HG03095 (cell line): ENCODE data around the gene APOBEC3C.
"Not testable (repeated sequence)": the region's sequence is repeated elsewhere in the genome, so short reads cannot be mapped to it uniquely, and the experiment has no call there.

ENCODE experiments used
- ATAC-seq: cut with Tn5 transposase; IDR thresholded peaks from one replicate; pipeline ENCODE4 v1.9.1; 2021; ENCODE audit warnings: moderate library complexity; ENCODE audit not compliant: unreplicated experiment

The APOBEC3C gene

DNA sequence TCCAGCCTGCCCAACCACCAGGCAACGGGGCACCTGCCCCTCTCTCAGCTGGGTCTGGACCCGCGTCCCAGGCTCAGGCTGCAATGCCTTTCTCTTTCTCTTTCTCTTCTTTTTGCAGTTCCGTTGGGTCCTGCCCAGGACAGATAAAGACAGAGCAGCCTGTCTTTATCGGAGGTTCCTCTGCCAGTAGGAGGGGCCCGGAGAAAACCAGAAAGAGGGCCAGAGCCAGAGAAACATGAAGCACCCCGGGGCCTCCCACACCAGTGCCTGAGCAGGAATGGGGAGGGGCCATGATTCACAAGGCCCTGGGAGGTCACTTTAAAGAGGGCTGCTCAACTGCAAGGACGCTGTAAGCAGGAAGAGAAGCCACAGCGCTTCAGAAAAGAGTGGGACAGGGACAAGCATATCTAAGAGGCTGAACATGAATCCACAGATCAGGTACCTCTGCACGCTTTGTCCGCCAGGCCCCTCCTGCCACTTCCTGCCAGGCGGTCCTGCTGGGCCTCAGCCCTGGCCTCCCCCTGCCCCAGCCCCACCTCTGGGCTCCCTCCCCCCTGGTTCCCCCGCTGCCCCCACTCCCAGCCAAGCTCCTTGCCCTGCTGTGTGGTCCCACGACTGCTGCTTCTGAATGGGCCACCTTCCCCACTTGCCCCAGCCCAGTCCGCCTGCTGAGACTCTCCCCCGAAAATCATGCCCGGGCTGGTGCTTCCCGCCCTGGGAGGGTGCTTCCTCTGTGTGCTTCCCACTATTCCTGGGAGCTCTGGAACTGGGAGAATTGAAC, at the start of gene APOBEC3C:
TSS of gene APOBEC3C (plus strand) at position 316 of the 781 bp plus-strand sequence. CDS start at position 422, 106 bp downstream.
- ATAC-seq = no peak

DNA sequence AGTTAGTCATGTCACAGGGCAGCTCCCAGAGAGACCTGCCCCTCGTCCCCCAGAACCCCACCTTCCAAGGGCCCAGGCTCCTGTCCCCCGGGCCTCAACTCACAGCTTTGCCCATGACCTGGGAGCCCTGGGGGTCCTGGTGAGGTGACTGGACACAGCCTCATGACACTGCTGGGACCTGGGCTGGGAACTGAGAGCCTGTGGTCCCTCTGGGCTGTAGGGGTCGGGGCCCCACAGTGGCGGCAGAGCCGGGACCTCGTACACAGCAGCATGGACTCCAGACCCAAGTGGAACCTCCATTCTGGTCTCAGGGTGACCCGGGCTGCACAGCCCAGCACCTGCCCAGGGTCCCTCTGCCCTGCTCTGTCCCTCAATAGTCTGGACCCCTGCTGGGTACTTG, 49.8 kb upstream of the APOBEC3C start:
- no peak for ATAC-seq

DNA sequence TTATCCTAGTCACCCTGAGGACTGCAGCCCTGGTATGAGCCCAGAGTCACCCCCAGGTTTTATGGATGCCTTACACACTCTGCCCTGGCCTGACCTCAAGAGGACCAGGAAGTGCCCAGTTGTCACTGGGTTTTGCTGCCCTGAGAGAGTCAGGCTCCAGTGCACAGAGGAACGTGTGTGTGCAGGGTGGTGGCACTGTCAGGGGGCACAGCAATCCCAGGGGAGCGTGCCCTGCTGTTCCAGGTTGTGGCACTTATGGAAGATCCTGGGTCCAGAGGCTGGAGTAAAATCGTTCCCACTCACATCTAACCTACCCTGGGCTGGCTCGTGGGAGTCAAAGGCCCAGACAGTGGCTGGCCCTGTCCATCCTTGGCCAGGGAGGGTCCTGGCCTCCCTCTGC, 49.1 kb upstream of the APOBEC3C start:
- no peak for ATAC-seq

DNA sequence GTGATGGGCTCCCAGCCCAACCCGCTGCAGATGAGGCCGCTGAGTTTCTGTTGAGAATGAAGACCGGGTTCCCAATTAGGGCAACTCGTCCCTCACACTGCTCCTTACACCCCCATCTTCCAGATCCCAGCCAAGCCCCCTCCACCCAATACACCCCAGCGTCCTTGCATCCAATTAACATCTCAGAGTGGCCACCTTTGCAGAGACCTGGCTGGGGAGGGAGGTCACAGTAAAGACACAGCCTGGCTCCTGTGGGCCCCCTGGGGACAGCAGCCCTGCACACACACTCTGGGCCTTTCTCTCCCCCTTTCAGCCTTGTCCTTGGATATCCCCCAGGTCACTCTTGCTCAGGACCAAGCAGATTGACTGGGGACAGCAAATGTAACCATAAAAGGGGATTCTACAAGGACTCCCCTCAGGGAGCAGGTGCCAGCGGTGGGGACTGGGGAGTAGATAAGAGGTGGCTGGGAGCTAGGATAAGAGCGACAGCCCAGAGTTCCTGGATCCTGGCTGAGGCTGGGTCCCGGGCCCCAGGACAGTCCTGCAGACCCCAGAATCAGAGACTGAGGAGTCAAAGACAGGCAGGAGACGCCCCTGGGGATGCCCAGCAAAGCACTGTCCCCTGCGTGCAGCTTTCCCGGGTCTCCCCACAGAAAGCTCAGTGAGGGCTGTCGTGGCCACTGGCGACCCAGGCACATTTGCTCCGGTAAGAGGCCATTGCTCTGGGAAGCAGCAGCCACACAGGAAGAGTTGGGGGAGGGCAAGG, 48.3 kb upstream of the APOBEC3C start:
- ATAC-seq = no peak

DNA sequence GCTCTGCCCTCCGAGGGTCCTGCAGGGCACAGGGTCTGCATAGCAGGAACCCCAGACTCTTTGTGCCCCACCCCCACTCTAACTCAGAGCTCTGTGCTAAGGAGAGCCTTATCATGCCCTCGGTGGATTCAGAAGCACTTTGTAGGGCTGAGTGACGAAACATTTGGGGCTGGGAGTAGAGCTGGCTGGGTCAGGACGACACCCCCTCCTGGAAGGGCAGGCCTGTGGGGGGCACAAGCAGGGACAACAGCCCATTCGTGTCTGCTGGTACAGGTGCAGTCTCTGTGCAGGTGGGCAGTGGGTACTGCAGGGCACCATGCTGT, 47.7 kb upstream of the APOBEC3C start:
- no peak for ATAC-seq

DNA sequence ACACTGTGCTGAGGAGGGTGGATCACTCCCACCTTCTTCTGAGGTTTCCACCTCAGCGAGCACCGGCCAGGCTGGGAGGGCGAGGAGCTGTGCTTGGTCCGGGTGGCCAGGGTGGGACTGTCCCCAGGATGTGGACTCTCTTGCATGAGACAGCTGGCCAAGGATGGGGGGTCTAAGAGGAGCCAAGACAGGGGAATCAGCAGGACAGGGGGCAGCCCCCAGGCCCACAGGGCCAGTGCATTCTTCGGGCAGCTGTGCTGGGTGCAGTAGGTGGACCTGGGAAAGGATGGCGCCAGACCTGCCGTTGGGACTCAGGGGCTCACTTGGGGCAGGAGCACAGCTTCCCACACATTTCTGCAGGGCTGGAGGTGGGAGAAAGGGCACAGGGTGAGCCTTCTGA, 47.1 kb upstream of the APOBEC3C start:
- no peak for ATAC-seq

DNA sequence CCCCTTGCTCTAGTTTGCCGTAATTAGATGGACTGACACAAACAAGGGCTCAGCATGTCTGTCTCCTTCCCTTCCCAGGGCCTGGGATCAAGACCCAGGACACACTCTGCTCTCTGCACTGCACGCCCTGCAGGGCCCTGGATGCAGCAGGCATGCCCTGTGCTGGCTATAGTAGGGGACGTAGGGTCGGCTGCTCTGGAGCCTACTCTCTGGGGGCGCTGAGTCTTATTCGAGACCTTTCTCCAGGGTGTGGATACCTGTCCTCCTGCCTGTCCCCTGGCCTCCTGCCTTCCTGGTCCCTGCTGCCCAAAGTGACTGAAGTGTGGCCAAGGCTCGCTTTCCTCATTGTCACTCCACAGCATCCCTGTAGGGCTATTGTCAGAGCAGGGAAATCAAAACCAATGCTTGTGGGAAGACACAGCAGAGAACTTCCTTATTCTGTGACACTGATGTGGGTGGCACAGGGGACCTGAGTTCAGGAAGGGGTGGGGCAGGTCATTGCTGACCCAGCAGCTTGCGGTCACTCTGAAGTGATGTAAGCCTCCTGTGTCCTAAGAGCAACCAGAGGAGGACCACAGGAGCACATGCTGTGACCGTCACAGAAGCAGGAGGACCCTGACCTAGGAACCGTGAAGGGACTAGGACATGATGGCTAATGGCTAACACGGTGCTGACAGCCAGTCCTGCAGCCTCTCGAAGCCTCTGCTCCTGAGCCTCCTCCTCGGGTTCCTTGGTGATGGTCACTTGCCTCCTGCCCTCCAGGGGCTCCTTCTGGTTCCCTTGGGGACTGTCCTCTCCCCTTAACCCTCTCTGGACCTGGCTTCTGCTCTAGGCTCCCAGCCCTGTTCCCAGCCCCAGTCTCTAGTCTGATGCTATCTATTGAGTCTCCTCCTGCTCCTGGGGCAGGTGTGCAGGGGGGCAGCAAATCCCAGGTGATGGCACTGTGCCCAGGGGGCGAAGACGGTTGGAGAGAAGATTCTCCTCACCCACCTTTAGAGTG, 46.3 kb upstream of the APOBEC3C start:
- no peak for ATAC-seq

DNA sequence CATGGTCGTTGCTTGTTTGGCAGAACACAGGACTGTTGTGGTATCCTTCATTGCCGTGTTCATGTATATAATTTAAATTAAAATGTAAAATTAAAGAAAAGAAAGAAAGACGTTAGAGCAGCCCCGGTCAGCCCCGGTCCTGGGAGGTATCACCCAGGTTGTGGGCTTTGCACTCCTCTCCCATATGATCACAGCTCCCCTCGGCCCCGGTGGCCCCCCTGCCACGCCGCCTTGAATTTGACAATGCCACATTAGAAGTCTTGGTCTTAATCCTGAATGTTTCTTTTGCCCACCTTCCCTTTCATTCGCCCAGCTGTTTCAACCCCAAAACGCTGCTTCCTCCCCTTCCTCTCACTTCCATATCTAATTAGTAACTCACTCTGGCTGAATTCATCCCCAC, 45.3 kb upstream of the APOBEC3C start:
- no peak for ATAC-seq

DNA sequence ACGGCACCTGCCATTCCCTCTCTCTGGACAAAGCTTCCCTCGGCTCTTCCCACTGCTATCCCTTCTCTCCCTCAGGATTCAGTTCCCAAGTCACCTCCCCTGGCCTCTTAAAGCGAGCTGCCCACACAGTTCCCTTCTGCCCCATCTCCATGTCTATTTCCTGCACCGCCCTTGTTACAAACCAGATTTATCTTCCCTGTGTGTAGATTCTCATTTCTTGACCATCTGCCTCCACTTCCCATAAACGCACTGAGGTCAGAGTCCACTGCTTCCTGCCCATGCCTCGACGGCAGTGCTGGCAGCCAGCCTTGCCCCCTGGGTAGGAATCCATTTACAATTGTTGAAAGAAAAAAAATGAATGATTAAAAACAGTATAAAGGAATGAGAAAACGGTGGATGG, 43.5 kb upstream of the APOBEC3C start:
- no peak for ATAC-seq

DNA sequence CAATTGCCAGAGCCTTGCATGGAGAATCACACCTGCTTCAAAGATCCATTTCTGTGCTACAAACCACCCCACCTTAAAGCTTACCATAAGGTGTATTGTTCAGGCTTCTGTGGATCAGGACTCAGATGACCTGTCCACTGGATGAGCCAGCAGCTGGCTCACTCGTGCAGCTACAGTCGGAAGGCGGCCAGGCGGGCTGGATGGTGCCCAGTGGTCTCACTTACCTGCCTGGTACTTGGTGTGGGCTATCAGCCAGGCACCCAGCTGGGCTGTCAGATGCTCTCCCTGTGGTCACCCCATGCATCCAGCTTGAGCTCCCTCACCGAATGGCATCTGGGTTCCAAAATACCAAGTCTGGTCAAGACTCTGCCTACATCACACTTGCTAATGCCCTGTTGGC, 42.9 kb upstream of the APOBEC3C start:
- no peak for ATAC-seq

DNA sequence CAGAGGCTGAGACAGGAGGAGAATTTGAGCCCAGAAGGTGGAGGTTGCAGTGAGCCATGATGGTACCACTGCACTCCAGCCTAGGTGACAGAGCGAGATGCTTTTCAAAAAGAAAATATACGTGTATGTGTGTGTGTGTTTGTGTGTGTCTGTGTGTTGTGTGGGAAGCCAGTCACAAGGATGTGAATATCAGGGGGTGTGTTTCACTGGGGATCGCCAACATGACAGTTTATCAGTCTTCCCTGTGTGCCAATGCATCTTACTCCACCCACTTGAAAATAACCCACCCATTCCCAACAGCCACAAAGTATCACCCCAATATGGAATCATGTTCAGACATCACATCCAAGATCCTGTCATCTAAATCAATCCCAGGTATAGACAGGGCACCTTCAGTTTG, 42.3 kb upstream of the APOBEC3C start:
- ATAC-seq = no peak

DNA sequence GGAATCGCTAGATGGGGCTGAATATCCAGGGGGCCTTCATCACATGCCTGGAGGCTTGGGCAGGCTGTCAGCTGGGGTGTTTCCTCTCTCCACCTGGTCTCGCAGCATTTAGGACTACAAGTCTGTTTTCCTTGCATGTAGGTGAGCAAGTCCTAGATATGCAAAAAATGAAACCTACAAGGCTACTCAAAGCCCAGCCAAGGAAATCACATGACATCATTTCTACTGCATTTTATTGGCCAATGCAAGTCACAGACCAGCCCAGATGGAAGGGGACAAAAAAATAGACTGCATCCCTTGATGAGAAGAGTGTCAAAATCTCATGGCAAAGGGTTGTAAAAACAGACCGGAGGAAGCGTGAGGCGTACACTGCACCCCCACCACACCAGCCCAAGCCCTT, 41.5 kb upstream of the APOBEC3C start:
- ATAC-seq = no peak

DNA sequence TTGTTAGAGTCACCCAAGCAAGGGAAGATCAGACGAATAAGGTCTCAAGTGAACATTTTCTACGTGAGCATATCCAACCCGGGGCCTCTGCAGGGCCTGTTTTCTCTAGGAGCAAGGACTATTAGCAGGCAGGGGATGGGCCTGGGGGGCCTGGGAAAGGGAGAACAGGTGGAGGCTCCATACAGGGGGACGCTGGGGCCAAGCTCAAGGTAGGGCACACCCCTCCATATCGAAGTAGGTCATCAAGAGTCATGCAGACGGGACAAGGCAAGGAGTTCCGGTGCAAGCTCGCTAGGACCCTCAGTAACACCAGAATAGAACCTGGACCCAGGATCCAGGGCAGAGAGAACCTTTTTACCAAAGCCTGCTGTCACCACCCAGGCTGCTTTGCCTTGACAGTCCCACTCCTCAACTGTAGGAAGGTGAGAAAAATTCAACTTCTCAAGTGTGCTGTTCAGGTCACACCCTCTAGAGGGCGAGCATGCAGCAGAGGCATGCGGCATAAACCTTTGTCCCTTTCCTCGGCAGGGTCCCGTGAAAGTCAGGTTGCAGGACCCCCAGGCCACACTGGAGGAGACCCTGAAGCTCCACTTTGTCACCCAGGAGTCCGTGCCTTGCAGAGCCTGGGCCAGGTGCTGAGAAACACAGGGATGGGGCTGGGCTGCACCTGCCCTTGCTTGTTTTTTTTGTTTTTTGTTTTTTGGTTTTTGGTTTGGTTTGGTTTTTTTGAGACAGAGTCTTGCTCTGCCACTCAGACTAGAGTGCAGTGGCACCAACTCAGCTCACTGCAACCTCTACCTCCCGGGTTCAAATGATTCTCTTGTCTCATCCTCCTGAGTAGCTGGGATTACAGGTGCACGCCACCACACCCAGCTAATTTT, 40.5 kb upstream of the APOBEC3C start:
- ATAC-seq = no peak

DNA sequence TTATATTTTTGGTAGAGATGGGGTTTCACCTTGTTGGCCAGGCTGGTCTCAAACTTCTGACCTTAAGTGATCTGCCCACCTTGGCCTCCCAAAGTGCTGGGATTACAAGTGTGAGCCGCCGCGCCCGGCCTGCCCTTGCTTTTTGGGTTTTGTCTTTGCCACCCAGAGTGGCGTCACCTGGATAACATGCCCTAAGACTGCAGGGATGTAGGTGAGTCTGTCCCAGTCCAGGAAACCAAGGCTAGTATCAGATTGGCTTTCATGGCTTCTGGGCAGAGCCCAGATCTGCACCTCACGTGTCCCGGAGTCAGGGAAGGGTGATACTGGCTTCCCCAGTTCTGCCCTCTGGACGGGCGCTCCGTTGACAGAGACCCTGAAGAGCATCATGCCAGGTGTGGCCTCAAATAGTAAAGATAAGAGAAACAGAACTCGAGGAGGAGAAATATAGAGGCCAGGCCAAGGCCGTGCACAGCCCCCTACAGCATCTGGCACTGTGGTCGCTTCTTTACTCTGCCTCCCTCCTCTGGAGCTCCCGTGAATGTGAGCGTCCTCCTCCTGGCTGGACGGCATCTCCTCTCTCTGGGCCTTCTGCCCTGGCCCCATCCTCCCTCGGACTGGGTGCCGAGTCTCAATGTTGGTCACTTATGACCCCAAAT, 39.8 kb upstream of the APOBEC3C start:
- no peak for ATAC-seq

DNA sequence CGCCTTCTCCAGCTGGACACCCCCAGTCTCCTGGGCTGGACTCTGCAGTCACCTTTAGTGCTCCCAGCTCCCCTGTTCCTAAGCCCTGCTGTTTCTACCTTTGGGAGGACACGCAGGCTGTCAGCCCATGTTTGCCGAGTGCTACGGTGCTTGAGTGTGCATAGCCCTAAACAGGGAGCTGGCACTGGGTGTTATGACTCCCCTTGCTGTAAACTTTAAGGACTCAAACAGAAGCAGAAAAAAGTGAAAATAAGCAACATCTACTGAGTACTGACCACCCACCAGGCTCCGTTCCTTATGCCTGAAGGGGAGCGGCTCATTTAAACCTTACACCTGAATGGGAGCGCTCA, 39.3 kb upstream of the APOBEC3C start:
- no peak for ATAC-seq

DNA sequence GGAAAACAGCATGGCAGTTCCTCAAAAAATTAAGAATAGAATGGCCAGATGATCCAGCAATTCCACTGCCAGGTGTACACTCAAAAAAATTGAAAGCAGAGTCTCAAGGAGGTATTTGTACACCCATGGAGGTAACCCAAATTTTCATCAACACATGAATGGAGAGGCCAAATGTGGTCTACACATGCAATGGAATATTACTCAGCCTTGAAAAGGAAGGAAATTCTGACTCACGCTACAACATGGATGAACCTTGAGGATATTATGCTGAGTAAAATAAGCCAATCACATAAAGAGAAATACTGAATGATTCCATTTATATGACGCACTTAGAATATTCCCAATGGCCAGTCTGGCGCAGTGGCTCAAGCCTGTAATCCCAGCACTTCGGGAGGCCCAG, 36.8 kb upstream of the APOBEC3C start:
- not testable (repeated sequence) for ATAC-seq

DNA sequence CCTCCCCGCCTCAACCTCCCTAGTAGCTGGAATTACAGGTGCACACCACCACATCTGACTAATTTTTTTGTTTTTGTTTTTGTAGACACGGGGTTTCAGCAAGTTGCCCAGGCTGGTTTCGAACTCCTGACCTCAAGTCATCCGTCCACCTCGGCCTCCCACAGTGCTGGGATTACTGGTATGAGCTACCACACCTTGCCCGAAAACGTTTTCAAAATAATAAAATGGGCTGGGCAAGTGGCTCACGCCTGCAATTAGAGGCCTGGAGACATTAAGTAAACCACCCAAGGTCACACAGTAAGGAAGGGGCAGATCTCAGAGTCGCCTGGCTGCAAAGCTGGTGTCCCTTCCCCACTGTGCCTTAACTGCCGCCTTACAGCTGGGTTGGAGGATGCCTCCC, 33.5 kb upstream of the APOBEC3C start:
- not testable (repeated sequence) for ATAC-seq

DNA sequence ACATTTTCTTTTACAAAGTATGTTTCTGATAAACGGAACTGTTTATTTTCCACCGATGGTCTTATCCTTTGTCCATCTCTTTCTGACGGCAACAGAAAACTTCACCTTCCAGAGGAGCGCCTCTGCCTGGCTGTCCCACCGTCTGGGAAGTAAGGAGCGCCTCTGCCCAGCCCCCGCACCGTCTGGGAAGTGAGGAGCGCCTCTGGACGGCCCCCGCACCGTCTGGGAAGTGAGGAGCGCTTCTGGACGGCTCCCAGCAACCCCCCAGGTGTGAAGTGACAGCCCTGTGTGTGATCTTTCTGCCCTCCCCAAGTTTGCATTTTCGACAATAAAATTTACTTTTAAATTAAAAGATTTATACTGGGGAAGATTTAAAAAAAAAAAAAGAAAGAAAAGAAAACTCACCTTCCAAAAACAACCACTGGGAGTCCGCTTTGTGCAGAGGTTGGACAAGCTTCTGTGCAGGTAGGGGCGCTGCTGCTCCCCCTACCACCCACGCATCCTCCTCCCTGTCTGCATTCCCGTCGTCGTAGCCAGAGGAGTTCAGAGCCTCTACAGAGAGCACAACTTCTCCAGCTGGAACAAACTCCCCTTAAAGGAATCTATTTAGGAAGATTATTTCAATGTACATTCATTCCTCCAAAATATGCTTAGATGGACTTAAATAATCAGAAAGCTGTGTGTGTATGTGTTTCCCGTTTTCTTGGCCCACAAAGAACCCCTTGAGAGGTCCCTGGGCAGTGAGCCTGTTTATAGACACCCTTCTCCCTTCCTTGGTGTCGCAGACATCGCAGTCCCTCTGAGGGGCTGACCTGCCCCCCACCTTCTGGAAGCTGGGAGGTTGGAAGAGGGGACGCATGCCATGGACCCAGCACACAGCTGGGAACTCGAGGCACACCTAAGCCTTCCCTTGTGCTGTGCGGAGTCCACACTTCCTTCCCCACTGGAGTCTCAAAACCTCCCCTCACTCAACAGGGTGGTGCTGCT, 32.8 kb upstream of the APOBEC3C start:
- ATAC-seq = peak; percentile 2
